ENCODE measurements around the gene TMEM169.

GRCh38 chr2:216051350-216051749 lies 30.4 kb upstream of the TMEM169 start:
- TF ChIP-seq MYC (IDR thresholded peaks at IDR 0.05; ENCODE audit: low read depth, low read length) (no peak), MYC (CRISPR knock-in tag; IDR thresholded peaks at IDR 0.05; ENCODE audit: borderline replicate concordance, low read depth) (no peak), EZH2 (IDR thresholded peaks at IDR 0.05; ENCODE audit: borderline replicate concordance, low read depth, low read length) (no peak)

Data from K562 (cell line).